Measurements from ENCODE around the gene TLL1. TPM values are rescaled to one million over a fixed set of nuclear protein-coding genes. Genes with fewer than 3 reads are reported as not detected.

TLL1 gene
- total RNA-seq, 2 donors from 2014 or later = 3.4 to 3.6 TPM

GRCh38 chr4:165944900-165945299 lies 71.9 kb downstream of the TLL1 start:
- no peaks in the 10 kb centered on the region for H3K4me1 ChIP-seq
- intact Hi-C loops (cut with DNase I) = no loop called here
- ATAC-seq = no peak
- no peak overlapping the region for H3K27ac ChIP-seq
- no peak overlapping the region for H3K4me3 ChIP-seq
- 77 to 80% methylated on average over 4 of the region's 4 CpGs for WGBS, 2 donors
- TF ChIP-seq CTCF (IDR thresholded peaks at IDR 0.05) = no peak
- TF ChIP-seq POLR2A (IDR thresholded peaks at IDR 0.05) = no peak
- no peak for DNase-seq
- H3K9me3 ChIP-seq = no peaks in the 10 kb centered on the region
- H3K36me3 ChIP-seq (replicated peaks in 1 of 2; ENCODE audit: insufficient read depth in 1 of 2, low read depth in 2 of 2) = no peaks in the 10 kb centered on the region
- H3K27me3 ChIP-seq = no peaks in the 10 kb centered on the region

- no peak for DNase-seq
Observed at GRCh38 chr4:165945991-165946390, 73.0 kb downstream of the TLL1 start.

GRCh38 chr4:165947019-165947418 lies 74.0 kb downstream of the TLL1 start:
- H3K36me3 ChIP-seq (replicated peaks in 1 of 2; ENCODE audit: insufficient read depth in 1 of 2, low read depth in 2 of 2) = no peaks in the 10 kb centered on the region
- intact Hi-C loops (cut with DNase I) = no loop called here
- ATAC-seq = no peak
- no peaks in the 10 kb centered on the region for H3K27me3 ChIP-seq
- DNase-seq = no peak
- no peak overlapping the region for H3K27ac ChIP-seq
- H3K4me1 ChIP-seq = no peaks in the 10 kb centered on the region
- no peaks in the 10 kb centered on the region for H3K9me3 ChIP-seq
- WGBS, 2 donors = 87 to 90% methylated on average over 3 of the region's 3 CpGs
- H3K4me3 ChIP-seq = no peak overlapping the region
- TF ChIP-seq POLR2A (IDR thresholded peaks at IDR 0.05) = no peak
- TF ChIP-seq CTCF (IDR thresholded peaks at IDR 0.05) = no peak

More at GRCh38 chr4:165945991-165946390, 73.0 kb downstream of the TLL1 start:
- Histone ChIP-seq H3K9me3 (no peaks in the 10 kb centered on the region), H3K27ac (no peak overlapping the region), H3K4me3 (no peak overlapping the region), H3K36me3 (replicated peaks in 1 of 2; ENCODE audit: insufficient read depth in 1 of 2, low read depth in 2 of 2) (no peaks in the 10 kb centered on the region), H3K4me1 (no peaks in the 10 kb centered on the region), H3K27me3 (no peaks in the 10 kb centered on the region)
- 80 to 88% methylated on average over 3 of the region's 3 CpGs for WGBS, 2 donors
- no peak for ATAC-seq
- TF ChIP-seq POLR2A (IDR thresholded peaks at IDR 0.05) (no peak), CTCF (IDR thresholded peaks at IDR 0.05) (no peak)
- intact Hi-C loops (cut with DNase I) = no loop called here

GRCh38 chr4:165953181-165953580 lies 80.1 kb downstream of the TLL1 start:
- peaks cover 0 to 3% (median 0%) of the 10 kb centered on the region in 3 donors for H3K9me3 ChIP-seq
- no peak for TF ChIP-seq CTCF (IDR thresholded peaks at IDR 0.05)
- no peak for TF ChIP-seq POLR2A (IDR thresholded peaks at IDR 0.05)
- 47 to 59% methylated on average over 4 of the region's 4 CpGs for WGBS, 2 donors
- H3K4me3 ChIP-seq = no peak overlapping the region
- DNase-seq (no peak), ATAC-seq (no peak)
- H3K4me1 ChIP-seq = no peaks in the 10 kb centered on the region
- H3K27me3 ChIP-seq = no peaks in the 10 kb centered on the region
- intact Hi-C loops (cut with DNase I) = no loop called here
- no peaks in the 10 kb centered on the region for H3K36me3 ChIP-seq (replicated peaks in 1 of 2; ENCODE audit: insufficient read depth in 1 of 2, low read depth in 2 of 2)
- no peak overlapping the region for H3K27ac ChIP-seq

- no peak overlapping the region for H3K4me3 ChIP-seq
- intact Hi-C loops (cut with DNase I) = no loop called here
- H3K9me3 ChIP-seq = no peaks in the 10 kb centered on the region
- DNase-seq = no peak
- no peaks in the 10 kb centered on the region for H3K27me3 ChIP-seq
- no peaks in the 10 kb centered on the region for H3K4me1 ChIP-seq
- no peak for ATAC-seq
- H3K36me3 ChIP-seq (replicated peaks in 1 of 2; ENCODE audit: insufficient read depth in 1 of 2, low read depth in 2 of 2) = no peaks in the 10 kb centered on the region
- WGBS, 2 donors = 69 to 74% methylated on average over 2 of the region's 2 CpGs
- no peak overlapping the region for H3K27ac ChIP-seq
- TF ChIP-seq POLR2A (IDR thresholded peaks at IDR 0.05) (no peak), CTCF (IDR thresholded peaks at IDR 0.05) (no peak)
Observed at GRCh38 chr4:165963621-165964020, 90.6 kb downstream of the TLL1 start.

Data from body of pancreas (tissue), 4 donors.